ENCODE measurements around the gene MEG3.
A peak's percentile ranks its signal among the peaks of the same experiment; 100 is the strongest.

MEG3 gene

DNA sequence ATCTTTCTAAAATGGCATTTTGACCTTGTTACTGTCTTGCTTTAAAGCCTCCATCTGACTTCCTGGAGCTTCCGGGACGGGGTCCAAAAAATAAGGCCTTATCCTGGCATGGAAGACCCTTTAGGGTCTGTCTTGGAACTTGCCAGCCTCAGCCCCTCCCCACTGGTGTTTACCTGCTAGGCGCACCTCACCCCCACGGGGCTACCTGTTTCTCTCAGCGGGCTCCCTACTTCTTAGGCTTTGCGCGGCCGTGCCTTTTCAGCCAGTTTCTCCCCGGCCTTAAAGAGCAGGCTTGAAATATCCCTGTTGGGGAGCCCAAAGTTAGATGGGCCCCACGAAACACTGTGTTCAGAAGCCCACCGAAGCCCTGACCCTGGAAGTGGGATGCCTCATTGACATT is 72.5 kb downstream of the MEG3 start:
- DNase-seq (ENCODE audit: low spot score): no peak

DNA sequence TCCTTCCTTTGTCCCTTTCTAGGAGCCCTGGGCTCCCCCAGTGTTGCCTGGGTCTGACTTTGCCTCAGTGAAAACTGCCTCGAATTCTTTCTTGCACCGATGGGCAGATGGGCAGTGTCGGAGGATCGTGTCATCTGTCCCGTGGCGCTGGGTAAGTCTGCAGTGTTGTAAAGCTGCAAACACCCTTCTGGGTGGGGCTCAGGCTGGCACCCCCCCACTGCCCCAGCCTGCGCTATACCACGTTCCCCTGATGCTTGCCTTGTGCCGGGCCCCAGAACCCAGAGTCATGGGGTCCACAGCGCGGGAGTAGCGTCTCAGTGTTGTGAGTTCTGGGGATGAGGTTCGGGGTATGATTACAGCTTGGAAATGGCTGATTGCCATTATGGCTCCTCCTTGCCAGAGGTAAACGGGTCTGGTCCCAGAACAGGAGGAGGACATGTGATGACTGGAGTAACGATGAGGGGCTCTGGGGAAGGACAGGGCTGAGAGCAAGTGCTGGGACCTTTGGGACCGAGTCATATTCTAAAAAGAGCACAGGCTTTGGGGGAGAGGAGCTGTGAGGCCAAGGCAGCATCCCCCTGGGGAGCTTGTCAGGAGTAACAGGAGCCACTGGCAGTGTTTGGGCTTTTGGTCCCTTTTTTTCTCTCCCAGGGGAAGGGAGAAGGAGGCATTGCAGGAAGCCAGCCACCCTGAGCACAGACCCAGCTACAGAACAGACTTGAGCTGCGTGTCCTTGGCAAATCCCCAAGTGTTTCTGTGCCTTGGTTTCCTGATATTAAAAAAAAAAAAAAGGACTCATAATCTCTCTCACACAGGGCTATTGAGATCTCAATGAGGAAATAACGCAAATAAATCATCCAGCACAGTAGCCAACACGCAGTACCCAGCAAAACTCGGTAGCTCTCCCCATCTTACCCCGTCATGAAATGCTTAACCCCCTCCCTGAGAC is 73.3 kb downstream of the MEG3 start:
- no peak for DNase-seq (ENCODE audit: low spot score)

DNA sequence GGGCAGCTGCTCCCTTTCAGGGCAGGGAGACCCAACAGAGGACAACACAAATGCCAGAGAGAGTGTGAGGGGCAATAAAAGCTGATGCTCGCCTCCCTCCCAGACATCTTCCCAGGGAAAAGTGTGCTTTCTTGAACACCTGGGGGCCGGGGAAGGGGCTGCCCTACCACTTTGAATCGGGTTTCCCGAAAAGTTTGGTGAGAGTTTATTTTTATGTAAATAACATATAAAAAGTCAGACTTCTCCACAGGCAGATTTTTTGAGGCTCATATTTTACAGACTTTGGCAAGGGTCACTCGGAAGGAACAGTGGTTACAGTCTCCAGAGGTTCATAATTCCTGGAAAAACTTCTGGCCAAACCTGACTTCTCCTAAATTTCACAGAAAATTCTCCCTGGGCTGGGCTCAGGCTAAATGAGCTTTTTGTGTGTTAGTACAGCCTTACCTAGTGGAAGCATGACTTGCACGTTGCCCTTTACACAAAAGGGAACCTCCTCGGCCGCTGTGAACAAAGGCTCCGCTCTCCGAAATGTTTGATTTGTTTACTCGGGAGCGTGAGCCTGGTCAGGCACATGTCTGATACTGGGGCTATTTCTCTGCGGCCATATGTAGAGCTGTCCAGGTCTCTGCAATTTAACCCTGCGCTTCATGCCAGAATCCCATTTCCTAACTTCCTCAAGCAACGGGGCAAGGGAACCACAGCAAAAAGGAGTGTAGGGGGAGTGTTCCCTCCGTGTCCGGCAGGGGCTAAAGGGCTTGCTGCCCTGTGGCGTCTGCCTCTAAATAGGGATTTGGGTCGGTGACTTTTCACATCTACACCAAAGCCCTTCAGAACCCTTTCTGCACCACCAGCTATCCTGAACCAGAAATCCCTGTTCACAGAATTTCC is 74.2 kb downstream of the MEG3 start:
- no peak for DNase-seq (ENCODE audit: low spot score)

DNA sequence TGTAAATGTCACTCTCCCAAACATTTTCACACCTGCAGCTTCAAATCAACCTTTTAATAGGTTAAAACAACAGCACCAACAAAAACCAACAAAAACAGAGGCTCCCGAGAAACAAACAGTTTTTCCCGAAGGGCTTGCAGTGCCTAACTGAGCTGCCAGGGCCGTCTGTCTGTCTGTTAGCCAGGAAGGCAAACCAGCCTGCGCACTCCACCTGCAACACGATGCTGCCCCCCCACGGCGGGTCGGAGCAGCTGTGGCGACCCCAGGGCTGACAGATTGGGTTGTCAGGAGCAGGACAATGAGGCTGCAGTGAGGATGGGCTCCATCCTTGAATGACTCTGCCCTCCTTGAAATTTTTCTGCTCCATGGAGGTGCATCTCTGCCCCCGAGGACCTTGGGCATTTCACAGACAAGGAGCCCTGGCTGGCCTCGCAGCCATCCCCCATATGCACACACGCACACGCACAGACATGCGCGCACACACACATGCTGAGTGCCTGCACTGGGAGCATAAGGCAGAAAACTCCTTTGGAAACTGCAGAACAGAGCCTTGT is 75.0 kb downstream of the MEG3 start:
- peak; percentile 55 for DNase-seq (ENCODE audit: low spot score)

DNA sequence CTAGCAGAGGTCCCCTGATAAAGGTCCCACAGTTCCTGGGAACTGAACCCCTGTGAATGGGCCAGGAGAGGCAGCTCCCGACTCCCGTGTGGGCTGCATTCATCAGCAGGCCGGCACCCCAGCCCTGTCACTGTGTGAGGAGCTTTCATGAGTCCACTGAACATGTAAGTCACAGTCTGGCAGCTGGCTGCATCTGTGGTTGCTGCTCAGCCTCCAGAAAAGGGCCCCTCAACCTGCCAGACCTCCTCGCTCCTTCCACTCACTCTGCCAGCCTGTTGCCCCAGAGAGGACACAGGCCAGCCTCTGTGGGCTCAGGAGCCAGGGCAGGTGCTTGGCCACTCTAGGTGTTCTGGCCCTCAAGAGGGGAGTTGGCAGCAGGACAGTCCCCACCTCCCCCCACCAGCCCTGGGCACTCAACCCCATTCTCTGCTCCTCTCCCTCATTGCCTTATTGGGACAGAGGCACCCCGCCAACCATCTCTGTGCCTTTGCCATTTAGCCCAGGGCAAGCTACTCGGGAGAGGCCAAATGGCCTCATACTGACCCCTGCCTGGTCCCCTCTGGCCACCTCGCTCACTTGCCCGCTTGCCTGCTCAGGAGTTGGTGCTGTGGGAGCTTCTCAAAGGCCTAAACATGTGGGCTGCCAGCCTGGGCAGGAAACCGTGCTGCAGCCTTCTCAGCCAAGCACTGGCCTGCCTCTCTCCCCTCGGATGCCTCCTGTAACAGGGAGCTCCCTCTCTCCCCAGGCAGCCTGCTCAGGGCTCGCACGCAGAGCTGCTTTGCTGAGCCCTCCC is 75.7 kb downstream of the MEG3 start:
- no peak for DNase-seq (ENCODE audit: low spot score)

DNA sequence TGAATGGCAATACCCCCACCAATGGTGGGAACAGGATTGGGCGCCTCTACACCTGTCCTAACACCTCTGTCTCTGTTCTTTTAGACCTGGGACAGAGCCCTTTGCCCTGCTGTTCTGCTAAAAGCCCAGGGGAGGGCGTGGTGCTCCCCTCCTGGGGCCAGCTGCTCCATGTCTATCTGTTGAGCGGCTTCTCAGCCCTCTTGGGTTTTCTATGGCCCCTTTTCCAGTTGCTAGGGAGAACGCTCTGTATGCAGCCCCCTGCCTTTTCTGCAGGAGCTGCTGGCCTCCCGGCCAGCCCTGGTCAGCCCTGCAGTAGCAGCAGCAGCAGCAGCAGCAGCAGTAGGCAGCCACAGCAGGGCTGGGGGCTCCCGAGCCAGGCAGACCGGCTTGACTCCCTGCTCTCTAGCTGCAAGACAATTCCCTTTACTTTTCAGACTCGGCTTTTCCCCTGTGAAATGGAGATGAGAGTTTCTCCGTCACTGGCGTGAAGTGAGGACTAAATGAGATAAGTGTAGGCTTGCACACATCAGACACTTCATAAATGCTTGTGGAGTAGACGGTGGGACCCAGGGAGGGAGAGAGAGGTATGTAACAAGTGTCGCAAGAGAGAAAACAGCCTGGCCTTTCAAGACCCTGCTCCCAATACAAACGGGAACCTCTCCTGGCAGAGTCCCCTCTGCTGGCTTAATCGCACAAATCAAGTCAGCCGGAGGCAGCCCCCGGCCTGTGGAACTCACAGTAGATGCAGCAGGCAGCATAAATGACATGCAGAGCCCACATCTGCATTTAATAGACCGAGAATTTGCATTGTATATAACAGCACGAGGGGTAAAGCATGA is 76.6 kb downstream of the MEG3 start:
- DNase-seq (ENCODE audit: low spot score): peak; percentile 63

DNA sequence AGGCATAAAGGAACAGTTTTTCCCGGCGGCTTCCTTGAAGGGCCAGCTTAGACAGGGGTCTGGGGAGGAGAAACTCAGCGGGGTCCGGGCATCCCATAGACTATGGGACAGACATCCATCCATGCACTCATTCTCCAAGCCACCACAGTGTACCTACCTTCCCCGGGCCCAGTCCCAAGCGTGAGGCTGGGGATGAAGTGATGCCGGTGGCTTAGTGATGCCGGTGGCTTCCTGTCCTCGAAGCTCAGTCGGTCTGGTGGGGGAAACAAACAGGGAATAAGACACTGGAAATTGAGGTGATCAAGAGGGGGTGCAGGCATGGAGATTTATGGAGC is 77.2 kb downstream of the MEG3 start:
- no peak for DNase-seq (ENCODE audit: low spot score)

DNA sequence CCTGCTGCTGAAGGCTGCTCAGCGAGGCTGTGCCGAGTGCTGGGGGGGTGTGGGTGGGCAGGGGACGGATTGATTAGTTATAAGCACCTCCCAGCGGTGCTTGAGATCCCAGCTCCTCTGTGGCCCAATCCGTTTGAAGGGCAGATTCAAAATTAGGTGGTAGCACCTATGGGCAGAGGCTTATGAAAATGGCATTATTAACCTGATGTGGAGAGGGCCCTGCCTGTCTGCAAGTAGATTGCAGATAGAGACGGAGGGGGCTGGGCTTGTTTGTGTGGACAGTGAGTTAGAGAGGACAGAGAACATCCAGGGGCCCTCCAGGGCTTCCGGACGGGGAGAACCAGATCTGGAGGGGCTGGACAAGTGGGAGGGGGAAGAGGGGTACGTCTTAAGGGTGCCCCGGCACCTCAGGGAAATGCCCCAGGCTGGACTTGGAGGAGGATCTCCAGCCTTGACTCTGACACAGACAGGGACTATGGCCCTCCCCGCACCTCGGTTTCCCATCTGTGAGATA is 77.8 kb downstream of the MEG3 start, which contains the start of gene RTL1:
RTL1 (minus strand) TSS at position 51 of the 514 bp plus-strand sequence. CDS start 18,934 bp downstream, outside the sequence.
- DNase-seq (ENCODE audit: low spot score): no peak

DNA sequence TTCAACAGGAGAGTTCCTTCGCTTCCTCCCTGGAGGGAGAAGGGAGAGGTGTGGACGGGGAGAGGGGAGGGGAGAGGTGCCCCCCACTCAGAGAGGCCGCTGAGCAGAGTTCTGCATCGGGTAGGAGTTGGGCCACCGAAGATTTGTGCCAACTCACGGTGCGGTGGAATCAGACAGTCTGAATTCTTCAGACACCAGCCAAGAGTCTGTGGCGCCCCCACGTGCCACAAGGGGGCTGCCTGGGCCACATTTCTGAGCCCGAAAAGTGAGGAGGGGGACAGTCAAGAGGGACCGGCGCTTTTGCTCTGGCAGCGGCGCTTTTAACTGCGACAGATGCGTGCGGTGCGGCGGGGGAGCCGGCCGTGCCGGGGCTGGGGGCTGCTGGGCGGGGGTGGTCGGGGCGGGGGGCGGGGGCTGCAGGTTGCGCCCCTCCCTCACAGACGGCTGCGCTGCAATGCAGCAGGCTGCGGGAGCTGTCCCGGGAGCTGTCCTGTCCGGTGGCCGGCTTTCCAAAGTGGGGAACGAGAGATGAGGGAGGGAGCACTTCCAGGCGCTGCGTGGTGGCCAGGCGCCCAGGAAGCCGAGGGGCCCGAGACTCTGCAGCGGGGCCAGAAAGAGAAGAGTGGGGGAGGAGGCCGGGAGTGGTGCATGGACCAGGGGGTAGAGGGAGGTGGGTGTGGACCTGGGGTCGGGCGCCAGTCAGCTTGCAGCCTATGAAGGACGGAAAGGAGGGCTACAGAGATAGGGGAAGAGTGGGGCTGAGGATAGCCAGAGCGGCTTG is 78.6 kb downstream of the MEG3 start:
- DNase-seq (ENCODE audit: low spot score): peak; percentile 64

DNA sequence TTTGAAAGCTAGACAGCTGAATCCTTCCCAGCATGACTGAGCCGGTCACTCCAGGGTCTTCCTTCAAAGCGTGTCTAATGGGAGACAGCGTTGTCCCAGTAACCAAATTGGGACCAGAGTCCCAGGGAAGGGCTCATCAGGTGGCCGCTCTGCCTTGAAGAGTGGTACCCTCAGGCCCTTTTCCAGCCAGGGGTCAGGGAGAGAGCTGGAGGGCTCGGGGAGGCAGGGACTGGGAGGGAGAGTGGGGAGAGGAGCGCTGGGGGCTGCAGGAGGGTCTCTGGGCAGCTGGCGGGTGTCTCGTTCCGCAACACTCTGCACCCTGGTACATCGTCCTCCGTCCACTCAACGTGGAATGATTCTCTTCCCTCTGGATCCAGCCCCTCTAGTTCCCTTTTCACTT is 79.2 kb downstream of the MEG3 start:
- DNase-seq (ENCODE audit: low spot score): no peak

DNA sequence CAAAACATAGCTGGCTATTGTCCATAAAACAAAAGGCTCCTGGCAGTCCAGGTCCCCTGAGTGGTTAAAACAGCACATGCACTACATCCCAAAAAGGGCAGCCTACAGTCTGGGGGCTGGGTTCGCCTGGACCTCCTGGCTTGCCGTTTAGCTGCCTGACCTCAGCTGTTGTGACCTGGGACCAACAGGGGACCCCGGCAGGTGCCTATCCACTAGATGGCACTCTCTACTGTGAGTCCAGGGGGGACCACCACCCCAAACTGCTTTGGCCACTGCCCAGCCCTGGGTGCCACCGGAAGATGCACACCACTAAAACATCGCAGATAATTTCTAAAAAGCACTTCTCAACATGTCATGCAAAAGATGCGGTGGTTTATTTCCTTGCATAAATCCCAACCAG is 80.5 kb downstream of the MEG3 start:
- DNase-seq (ENCODE audit: low spot score): peak; percentile 72

DNA sequence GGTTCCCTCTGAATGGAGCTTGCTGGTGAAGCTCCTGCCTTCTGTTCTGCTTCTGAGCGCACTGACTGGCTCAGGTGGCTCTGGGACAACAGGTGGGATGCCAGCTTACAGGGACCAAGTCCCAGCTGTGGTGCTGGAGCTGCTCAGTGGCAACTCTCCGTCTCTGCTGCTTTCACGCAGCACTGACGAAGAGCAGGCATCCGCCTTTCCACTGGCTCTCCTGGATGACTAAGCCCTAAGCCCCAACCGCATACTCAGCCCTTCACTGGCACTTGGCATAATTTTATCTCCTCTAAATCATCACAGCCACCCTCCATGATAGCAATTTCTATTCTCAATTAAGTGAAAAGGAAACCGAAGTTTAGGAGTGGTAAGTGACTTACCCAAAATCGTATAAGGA is 81.3 kb downstream of the MEG3 start:
- DNase-seq (ENCODE audit: low spot score): no peak

DNA sequence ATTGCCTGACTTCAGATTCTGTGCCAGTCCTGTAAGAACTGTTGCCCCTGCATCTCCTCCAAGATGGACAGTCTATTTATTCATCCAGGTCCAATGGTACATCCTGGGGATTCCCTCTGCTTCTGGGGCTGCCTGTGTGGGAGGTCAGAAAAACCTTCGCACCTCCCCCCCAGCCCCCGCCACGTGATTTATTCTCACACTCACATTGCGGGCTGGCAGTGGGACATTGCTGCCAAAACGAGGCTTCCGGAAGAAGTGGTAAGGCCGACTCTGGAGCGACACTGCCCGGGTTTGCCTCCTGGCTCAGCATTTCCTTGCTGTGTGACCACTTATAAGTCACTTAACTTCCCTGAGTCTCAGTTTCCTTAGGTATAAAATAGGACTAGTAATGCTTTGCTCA is 83.5 kb downstream of the MEG3 start:
- no peak for DNase-seq (ENCODE audit: low spot score)

All from iPS-NIHi11 (cell line).